GM12878 (cell line): ENCODE data around the gene F8A2. TPM values are rescaled to one million over a fixed set of nuclear protein-coding genes. Genes with fewer than 3 reads are reported as not detected.
"Not testable (repeated sequence)": the region's sequence is repeated elsewhere in the genome, so short reads cannot be mapped to it uniquely, and the experiment has no call there.

Experiments used
- ATAC-seq: fragments of 200-7000 bp; cut with Tn5 transposase; 3 replicates; pipeline ENCODE4 v1.9.1; 2020; ENCODE audit warnings: mild to moderate bottlenecking, moderate library complexity
- BruUV-seq: library from RNA; stranded (reverse); fragments of 400-500 nt; replicated peaks from 2 replicates; lab custom pipeline; 2021; lab: Mats Ljungman, UMichigan
- CTCF ChIA-PET: fragments of 300-600 bp; sonication (Branson Sonifier 250); formaldehyde crosslinking; extraction: SDS; loops from one replicate; lab custom pipeline; 2021; ENCODE audit warnings: inconsistent platforms; lab: Yijun Ruan, JAX
- POLR2A ChIA-PET: fragments of 350-600 bp; formaldehyde crosslinking; extraction: SDS; loops from one replicate; lab custom pipeline; 2021; ENCODE audit warnings: inconsistent platforms; lab: Charles Lee
- RAD21 ChIA-PET: fragments of 300-600 bp; sonication (Branson Sonifier 250); formaldehyde crosslinking; loops from one replicate; lab custom pipeline; 2023; ENCODE audit warnings: antibody characterized with exemption; ENCODE audit not compliant: unreplicated experiment; lab: Charles Lee
- SMC1A ChIA-PET: fragments of 300-600 bp; sonication (Branson Sonifier 250); formaldehyde crosslinking; loops from one replicate; lab custom pipeline; 2023; ENCODE audit not compliant: unreplicated experiment, uncharacterized antibody; lab: Charles Lee
- DNase-seq: peaks from one replicate; pipeline ENCODE4 v3.0.0-alpha.2; 2011; ENCODE audit warnings: low read depth, low spot score
- FAIRE-seq: peaks from 3 replicates; lab custom pipeline; 2011; peaks lifted over from hg19 to GRCh38; lab: Jason Lieb, UNC
- H2AFZ ChIP-seq: 2 replicates; pipeline ENCODE4 v1.6.0; 2011; ENCODE audit warnings: low read depth, low read length, control low read depth; ENCODE audit not compliant: control insufficient read depth
- H3K27ac ChIP-seq: 2 replicates; pipeline ENCODE4 v1.5.1; 2011; ENCODE audit warnings: control low read depth; ENCODE audit not compliant: control insufficient read depth, insufficient read depth
- H3K27me3 ChIP-seq, 2 experiments: replicated peaks in 1 of 2; 2 replicates each; pipeline versions ENCODE4 v1.6.0 to v1.6.1; 2011; ENCODE audit warnings: low read length in 1 of 2; ENCODE audit not compliant: control insufficient read depth in 2 of 2, insufficient read depth in 2 of 2
- H3K36me3 ChIP-seq, 2 experiments: 2 replicates each; pipeline ENCODE4 v1.5.1; 2011; ENCODE audit warnings: low read length in 1 of 2; ENCODE audit not compliant: control insufficient read depth in 2 of 2, insufficient read depth in 2 of 2
- H3K4me1 ChIP-seq: 2 replicates; pipeline ENCODE4 v1.6.1; 2011; ENCODE audit warnings: mild to moderate bottlenecking, low read length, moderate library complexity, mixed read lengths; ENCODE audit not compliant: control insufficient read depth, insufficient read depth
- H3K4me2 ChIP-seq: 2 replicates; pipeline ENCODE4 v1.6.0; 2011; ENCODE audit warnings: control low read depth; ENCODE audit not compliant: control insufficient read depth, insufficient read depth
- H3K4me3 ChIP-seq: fragments of 200-600 bp; sonication (generic); 2 replicates; pipeline ENCODE4 v1.5.1; 2016
- H3K79me2 ChIP-seq: 2 replicates; pipeline ENCODE4 v1.6.0; 2011; ENCODE audit warnings: low read length; ENCODE audit not compliant: control insufficient read depth, insufficient read depth
- H3K9ac ChIP-seq: 2 replicates; pipeline ENCODE4 v1.8.0; 2011; ENCODE audit warnings: low read length, control low read depth, mixed read lengths; ENCODE audit not compliant: control insufficient read depth, insufficient read depth
- H3K9me3 ChIP-seq: replicated peaks from 3 replicates; pipeline ENCODE4 v1.5.1; 2011; ENCODE audit warnings: mild to moderate bottlenecking, low read length; ENCODE audit not compliant: control insufficient read depth, insufficient read depth
- H4K20me1 ChIP-seq: 2 replicates; pipeline ENCODE4 v1.6.0; 2011; ENCODE audit not compliant: control insufficient read depth, insufficient read depth
- BRCA1 ChIP-seq: IDR thresholded peaks from 2 replicates; pipeline ENCODE4 v1.6.1; 2011; ENCODE audit warnings: low read depth, low read length, improper control_type of control experiment
- CHD2 ChIP-seq: IDR thresholded peaks from 2 replicates; pipeline ENCODE4 v1.6.1; 2011; ENCODE audit warnings: low read depth, low read length, improper control_type of control experiment, borderline replicate concordance
- LARP7 ChIP-seq: fragments of 450-650 bp; IDR thresholded peaks from 2 replicates; pipeline ENCODE4 v1.6.1; 2017; ENCODE audit warnings: mild to moderate bottlenecking
- NR2F1 ChIP-seq: fragments of 450-650 bp; conservative IDR thresholded peaks from 2 replicates; pipeline ENCODE4 v1.6.1; 2017; ENCODE audit warnings: mild to moderate bottlenecking
- YY1 ChIP-seq: IDR thresholded peaks from 2 replicates; pipeline ENCODE4 v1.6.1; 2011; ENCODE audit warnings: low read depth, mild to moderate bottlenecking, low read length
- WGBS: methylation state at CpG from one replicate; pipeline ENCODE4 v1.1.6; 2016; ENCODE audit warnings: low lambda C conversion rate; ENCODE audit not compliant: insufficient replicate concordance, insufficient coverage; ENCODE audit errors: missing lambda C conversion rate; 5-methylcytosine and 5-hydroxymethylcytosine counted together
- in situ Hi-C: fragments of 300-500 bp; cut with MboI; formaldehyde crosslinking; loops from 9 replicates; pipeline ENCODE4 v1.14.3; 2018; ENCODE audit warnings: mixed read lengths
- intact Hi-C: fragments of 100-400 bp; cut with micrococcal nuclease; formaldehyde crosslinking; loops from one replicate; pipeline ENCODE4 v1.14.2; 2022; ENCODE audit not compliant: unreplicated experiment
- polyA plus RNA-seq, 11 experiments: library from polyadenylated mRNA; depleted of rRNA in 4 of 11; unstranded in 6 of 11; stranded (reverse) in 5 of 11; fragments of >200 nt; fragmentation: Nextera tagmentation in 4 of 11; fragmentation: Illumina TruSeq in 1 of 11; extraction: Ambion mirVana in 4 of 11; extraction: Trizol in 1 of 11; gene quantifications; 1 replicate in 1 of 11; 2 replicates in 10 of 11; pipeline versions ENCODE4 v1.2.1 to v1.2.3, GENCODE V29; 2011 to 2016; ENCODE audit warnings: inconsistent platforms in 2 of 11, missing spikeins in 2 of 11, low read depth in 1 of 11
- total RNA-seq, 4 experiments: library from RNA; depleted of rRNA in 3 of 4; stranded (reverse); fragments of >200 nt in 3 of 4; fragmentation: Illumina TruSeq in 1 of 4; extraction: Trizol in 1 of 4; gene quantifications; 2 replicates each; pipeline versions ENCODE4 v1.2.1 to v1.2.3, GENCODE V29; 2013 to 2021
- TF ChIP-seq, protein P1 (sequence below): IDR thresholded peaks from 2 replicates; pipeline ENCODE4 v1.6.1; 2011; ENCODE audit warnings: borderline replicate concordance, low read depth, mild to moderate bottlenecking, moderate library complexity, mixed read lengths, low read length; ENCODE audit not compliant: insufficient read depth; ENCODE audit errors: extremely low read length
- TF ChIP-seq, protein P2 (sequence below): IDR thresholded peaks from 2 replicates; pipeline ENCODE4 v1.6.1; 2011; ENCODE audit warnings: low read depth, low read length, improper control_type of control experiment, borderline replicate concordance

Gene F8A2
- total and polyA plus RNA-seq, 10 of the 15 experiments (the other 5 are each of a cell fraction or from before 2014, with no cell fraction given), result not detected

DNA sequence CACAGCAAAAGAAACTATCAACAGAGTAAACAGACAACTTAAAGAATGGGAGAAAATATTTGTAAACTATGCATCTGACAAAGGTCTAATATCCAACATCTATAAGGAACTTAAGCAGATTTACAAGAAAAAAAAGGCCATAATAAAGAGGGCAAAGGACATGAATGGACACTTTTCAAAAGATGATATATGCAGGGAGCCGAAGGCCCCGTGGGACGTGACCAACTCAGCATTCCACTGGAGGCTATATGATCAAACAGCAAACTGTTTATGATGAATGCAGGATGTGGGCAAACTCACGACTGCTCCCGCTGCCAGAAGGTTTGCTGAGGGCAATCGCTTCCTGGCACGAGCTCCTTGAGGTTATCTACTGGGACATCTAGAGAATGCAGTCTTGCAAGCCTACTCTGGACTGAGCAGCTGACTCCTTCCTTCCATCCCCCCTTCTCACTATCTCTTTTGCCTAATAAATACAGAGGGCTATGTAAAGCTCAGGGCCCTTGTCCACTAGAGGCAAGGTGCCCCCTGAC lies 12.9 kb downstream of the F8A2 start:
- H3K27me3 ChIP-seq, intact Hi-C loops, H2AFZ ChIP-seq, H3K27ac ChIP-seq, ATAC-seq, H3K4me1 ChIP-seq, H3K9ac ChIP-seq, H3K79me2 ChIP-seq, H3K36me3 ChIP-seq, H4K20me1 ChIP-seq, BruUV-seq, POLR2A ChIA-PET, RAD21 ChIA-PET, FAIRE-seq, CTCF ChIA-PET, H3K9me3 ChIP-seq, in situ Hi-C loops, H3K4me2 ChIP-seq, H3K4me3 ChIP-seq, DNase-seq: not testable (repeated sequence)
- WGBS, result 53% methylated on average over 7 of the region's 7 CpGs
- SMC1A ChIA-PET, result interaction anchor here (1.1 kb wide), 1 partner anchor 222 kb away, joined by 3 read pairs; no protein-coding TSS in a partner anchor

DNA sequence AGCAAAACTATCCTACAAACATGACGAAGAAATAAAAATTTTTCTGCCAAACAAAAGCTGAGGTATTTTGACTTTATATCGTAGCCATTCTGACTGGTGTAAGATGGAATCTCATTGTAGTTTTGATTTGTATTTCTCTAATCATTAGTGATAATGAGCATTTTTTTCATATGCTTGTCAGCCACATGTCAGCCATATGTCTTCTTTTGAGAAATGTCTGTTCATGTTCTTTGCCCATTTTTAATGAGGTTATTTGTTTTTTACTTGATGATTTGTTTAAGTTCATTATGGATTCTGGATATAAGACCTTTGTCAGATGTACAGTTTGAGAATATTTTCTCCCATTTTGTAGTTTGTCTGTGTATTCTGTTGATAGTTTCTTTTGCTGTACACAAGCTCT lies 24.5 kb downstream of the F8A2 start:
- ChIA-PET RAD21 (no interaction called here), SMC1A (no interaction called here), POLR2A (interaction anchor here (0.6 kb wide), 1 partner anchor 452 kb away, joined by 3 read pairs; no protein-coding TSS in a partner anchor), CTCF (no interaction called here)
- Histone ChIP-seq H3K9me3 (no peaks in the 10 kb centered on the region; the same call in 1 of the 3 replicates), H3K4me2 (no peak overlapping the region), H3K4me3 (no peak overlapping the region), H3K79me2 (no peaks in the 10 kb centered on the region), H3K27ac (no peak overlapping the region), H2AFZ (no peak overlapping the region), H3K27me3 (no peaks in the 10 kb centered on the region), H3K4me1 (no peaks in the 10 kb centered on the region), H3K36me3 (no peaks in the 10 kb centered on the region), H3K9ac (no peak overlapping the region), H4K20me1 (no peaks in the 10 kb centered on the region)
- TF ChIP-seq LARP7 (no peak), NR2F1 (no peak), YY1 (no peak), CHD2 (no peak), BRCA1 (no peak)
- TF ChIP-seq, protein P1, sequence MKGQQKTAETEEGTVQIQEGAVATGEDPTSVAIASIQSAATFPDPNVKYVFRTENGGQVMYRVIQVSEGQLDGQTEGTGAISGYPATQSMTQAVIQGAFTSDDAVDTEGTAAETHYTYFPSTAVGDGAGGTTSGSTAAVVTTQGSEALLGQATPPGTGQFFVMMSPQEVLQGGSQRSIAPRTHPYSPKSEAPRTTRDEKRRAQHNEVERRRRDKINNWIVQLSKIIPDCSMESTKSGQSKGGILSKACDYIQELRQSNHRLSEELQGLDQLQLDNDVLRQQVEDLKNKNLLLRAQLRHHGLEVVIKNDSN, result no peak
- TF ChIP-seq, protein P2, sequence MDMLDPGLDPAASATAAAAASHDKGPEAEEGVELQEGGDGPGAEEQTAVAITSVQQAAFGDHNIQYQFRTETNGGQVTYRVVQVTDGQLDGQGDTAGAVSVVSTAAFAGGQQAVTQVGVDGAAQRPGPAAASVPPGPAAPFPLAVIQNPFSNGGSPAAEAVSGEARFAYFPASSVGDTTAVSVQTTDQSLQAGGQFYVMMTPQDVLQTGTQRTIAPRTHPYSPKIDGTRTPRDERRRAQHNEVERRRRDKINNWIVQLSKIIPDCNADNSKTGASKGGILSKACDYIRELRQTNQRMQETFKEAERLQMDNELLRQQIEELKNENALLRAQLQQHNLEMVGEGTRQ, result no peak
- WGBS, result 26% methylated on average over 2 of the region's 2 CpGs
- intact Hi-C loops (no loop called here), in situ Hi-C loops (loop anchor here (25.0 kb wide), 2 partner anchors 131 to 1269 kb away; partner anchors contain the start of gene OPN1LW)
- FAIRE-seq (no peak), DNase-seq (no peak), ATAC-seq (no peak)
- BruUV-seq, result no TSS peak
